Measurements from ENCODE around the gene CAPZB. TPM values are rescaled to one million over a fixed set of nuclear protein-coding genes. Genes with fewer than 3 reads are reported as not detected.

Gene CAPZB
- total and polyA plus RNA-seq, 11 donors: 77.8 to 348 (median 237) TPM

- TF ChIP-seq, protein P1, sequence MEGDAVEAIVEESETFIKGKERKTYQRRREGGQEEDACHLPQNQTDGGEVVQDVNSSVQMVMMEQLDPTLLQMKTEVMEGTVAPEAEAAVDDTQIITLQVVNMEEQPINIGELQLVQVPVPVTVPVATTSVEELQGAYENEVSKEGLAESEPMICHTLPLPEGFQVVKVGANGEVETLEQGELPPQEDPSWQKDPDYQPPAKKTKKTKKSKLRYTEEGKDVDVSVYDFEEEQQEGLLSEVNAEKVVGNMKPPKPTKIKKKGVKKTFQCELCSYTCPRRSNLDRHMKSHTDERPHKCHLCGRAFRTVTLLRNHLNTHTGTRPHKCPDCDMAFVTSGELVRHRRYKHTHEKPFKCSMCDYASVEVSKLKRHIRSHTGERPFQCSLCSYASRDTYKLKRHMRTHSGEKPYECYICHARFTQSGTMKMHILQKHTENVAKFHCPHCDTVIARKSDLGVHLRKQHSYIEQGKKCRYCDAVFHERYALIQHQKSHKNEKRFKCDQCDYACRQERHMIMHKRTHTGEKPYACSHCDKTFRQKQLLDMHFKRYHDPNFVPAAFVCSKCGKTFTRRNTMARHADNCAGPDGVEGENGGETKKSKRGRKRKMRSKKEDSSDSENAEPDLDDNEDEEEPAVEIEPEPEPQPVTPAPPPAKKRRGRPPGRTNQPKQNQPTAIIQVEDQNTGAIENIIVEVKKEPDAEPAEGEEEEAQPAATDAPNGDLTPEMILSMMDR (IDR thresholded peaks at IDR 0.05): no peak
- TF ChIP-seq POLR2A (IDR thresholded peaks at IDR 0.05): no peak
- Histone ChIP-seq H3K36me3 (peaks cover 0 to 46% (median 40%) of the 10 kb centered on the region in 9 donors), H3K4me1 (peaks cover 0 to 26% (median 20%) of the 10 kb centered on the region in 12 donors), H3K4me3 (no peak overlapping the region), H3K27me3 (no peaks in the 10 kb centered on the region), H3K27ac (no peak overlapping the region), H3K9me3 (no peaks in the 10 kb centered on the region)
- WGBS, 4 donors: 79 to 89% (median 81%) methylated on average over 6 of the region's 6 CpGs
- ATAC-seq (no peak), DNase-seq (no peak)
- intact Hi-C loops (cut with DNase I): no loop called here
Observed at GRCh38 chr1:19309123-19309813, 176.1 kb downstream of the CAPZB start.

DNA sequence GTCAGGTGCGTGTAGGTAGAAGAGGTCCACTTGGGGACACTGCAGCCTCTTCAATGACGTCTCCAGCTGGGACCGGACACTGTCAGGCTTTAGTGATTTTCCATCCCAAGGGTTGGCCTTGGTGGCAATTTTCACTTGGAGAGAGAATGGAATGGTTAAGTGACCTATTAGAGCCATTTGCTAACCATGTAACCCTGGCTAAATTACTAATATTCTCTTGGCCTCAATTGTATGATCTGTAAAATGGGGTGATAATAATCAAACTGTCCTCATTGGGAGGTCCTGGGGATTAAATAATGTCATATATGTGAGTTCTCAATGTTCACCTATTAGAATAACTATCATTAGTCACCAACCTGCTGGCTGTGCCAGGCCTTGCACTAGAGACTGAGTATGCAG, 176.8 kb downstream of the CAPZB start:
- Histone ChIP-seq H3K36me3 (peaks cover 0 to 53% (median 46%) of the 10 kb centered on the region in 9 donors), H3K4me1 (peaks cover 0 to 25% (median 20%) of the 10 kb centered on the region in 12 donors), H3K4me3 (no peak overlapping the region), H3K27ac (no peak overlapping the region), H3K9me3 (no peaks in the 10 kb centered on the region), H3K27me3 (no peaks in the 10 kb centered on the region)
- intact Hi-C loops (cut with DNase I): no loop called here
- WGBS, 4 donors: 92 to 98% (median 95%) methylated on average over 2 to 3 of the region's 3 CpGs
- no peak for TF ChIP-seq POLR2A (IDR thresholded peaks at IDR 0.05)
- TF ChIP-seq, protein P1 (IDR thresholded peaks at IDR 0.05): no peak
- DNase-seq (no peak), ATAC-seq (no peak)

- no peak for TF ChIP-seq POLR2A (IDR thresholded peaks at IDR 0.05)
- TF ChIP-seq, protein P1 (IDR thresholded peaks at IDR 0.05): no peak
- Histone ChIP-seq H3K27me3 (no peaks in the 10 kb centered on the region), H3K9me3 (no peaks in the 10 kb centered on the region), H3K27ac (no peak overlapping the region), H3K4me3 (no peak overlapping the region), H3K4me1 (peaks cover 0 to 20% (median 15%) of the 10 kb centered on the region in 12 donors), H3K36me3 (peaks cover 0 to 59% (median 52%) of the 10 kb centered on the region in 9 donors)
- no peak for DNase-seq
- ATAC-seq: no peak
- intact Hi-C loops (cut with DNase I): no loop called here
- 91 to 94% (median 93%) methylated on average over 7 to 10 of the region's 10 CpGs for whole genome bisulfite sequencing, 4 donors
Observed at GRCh38 chr1:19307794-19308508, 177.4 kb downstream of the CAPZB start.

DNA sequence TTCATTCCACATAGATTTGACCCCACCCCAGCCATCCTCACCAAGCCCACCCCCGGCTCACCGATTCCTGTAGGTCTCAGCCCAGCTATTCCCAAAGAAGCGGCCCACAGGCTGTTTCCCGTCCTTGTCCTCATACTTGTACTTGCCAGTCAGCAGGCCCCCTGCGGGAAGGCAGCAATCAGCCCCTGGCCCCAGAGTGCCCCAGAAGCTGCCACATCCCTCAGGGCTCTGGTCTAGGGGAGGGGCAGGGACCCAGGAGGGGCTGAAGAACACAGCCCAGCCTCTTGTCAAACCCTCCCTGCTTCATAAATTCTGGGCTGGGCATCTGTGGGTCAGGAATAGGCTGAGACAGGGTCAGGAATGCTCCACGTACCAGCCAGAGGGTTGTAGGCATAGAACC, 178.4 kb downstream of the CAPZB start:
- Histone ChIP-seq H3K27me3 (no peaks in the 10 kb centered on the region), H3K4me1 (peaks cover 0 to 16% (median 10%) of the 10 kb centered on the region in 12 donors), H3K9me3 (no peaks in the 10 kb centered on the region), H3K27ac (no peak overlapping the region), H3K4me3 (no peak overlapping the region), H3K36me3 (peaks cover 0 to 68% (median 59%) of the 10 kb centered on the region in 9 donors)
- no peak for TF ChIP-seq POLR2A (IDR thresholded peaks at IDR 0.05)
- TF ChIP-seq, protein P1 (IDR thresholded peaks at IDR 0.05): no peak
- no peak for ATAC-seq
- intact Hi-C loops (cut with DNase I): no loop called here
- 92 to 98% (median 96%) methylated on average over 3 to 6 of the region's 6 CpGs for WGBS, 4 donors
- DNase-seq: peak in 1 of 5 donors; percentile 46
